H1 (cell line): ENCODE measurements around the gene FNDC1.

Experiments used
- CBX5 ChIP-seq: fragments of 300-800, 300-1000 bp; sonication (generic); IDR thresholded peaks from 2 replicates; pipeline ENCODE4 v1.7.1; 2016; ENCODE audit warnings: antibody characterized with exemption, low read length, low read depth
- CHD2 ChIP-seq: IDR thresholded peaks from 2 replicates; pipeline ENCODE4 v1.6.1; 2012; ENCODE audit warnings: low read length, improper control_type of control experiment
- CREB1 ChIP-seq: IDR thresholded peaks from 2 replicates; pipeline ENCODE4 v1.6.1; 2012; ENCODE audit warnings: inconsistent platforms
- CTCF ChIP-seq, 3 experiments: IDR thresholded peaks; 1 replicate in 2 of 3; 2 replicates in 1 of 3; pipeline versions ENCODE4 v1.5.1 to v1.6.1; 2011; ENCODE audit warnings: low read length in 3 of 3, mild to moderate bottlenecking in 3 of 3, inconsistent platforms in 2 of 3, low read depth in 1 of 3, moderate library complexity in 1 of 3; ENCODE audit not compliant: insufficient read depth in 1 of 3; ENCODE audit errors: control extremely low read depth in 1 of 3
- EP300 ChIP-seq, 2 experiments: IDR thresholded peaks; 1 replicate in 1 of 2; 2 replicates in 1 of 2; pipeline ENCODE4 v1.6.1; 2011 to 2012; ENCODE audit warnings: low read depth in 2 of 2, low read length in 2 of 2, mild to moderate bottlenecking in 2 of 2, borderline replicate concordance in 1 of 2, inconsistent platforms in 1 of 2, moderate library complexity in 1 of 2
- JUND ChIP-seq: IDR thresholded peaks from 2 replicates; pipeline ENCODE4 v1.6.1; 2011; ENCODE audit warnings: mild to moderate bottlenecking, improper control_type of control experiment, low read length
- POLR2A ChIP-seq, 2 experiments: IDR thresholded peaks; 1 replicate in 1 of 2; 2 replicates in 1 of 2; pipeline ENCODE4 v1.6.1; 2011; ENCODE audit warnings: low read depth in 2 of 2, low read length in 2 of 2, mild to moderate bottlenecking in 2 of 2; ENCODE audit errors: control extremely low read depth in 1 of 2
- POLR2AphosphoS5 ChIP-seq: IDR thresholded peaks from 2 replicates; pipeline ENCODE4 v1.6.1; 2011; ENCODE audit warnings: low read depth, low read length
- SAP30 ChIP-seq: fragments of 300-600 bp; sonication (generic); IDR thresholded peaks from 2 replicates; pipeline ENCODE4 v1.7.1; 2012; ENCODE audit warnings: low read length, moderate library complexity, mild to moderate bottlenecking, inconsistent platforms; ENCODE audit not compliant: insufficient read depth, insufficient replicate concordance
- TAF1 ChIP-seq: IDR thresholded peaks from 2 replicates; pipeline ENCODE4 v1.6.1; 2011; ENCODE audit warnings: mild to moderate bottlenecking, low read depth, low read length
- ZNF274 ChIP-seq: IDR thresholded peaks from 2 replicates; pipeline ENCODE4 v1.7.0; 2012; ENCODE audit warnings: low read length, borderline replicate concordance; ENCODE audit errors: extremely low read depth

DNA sequence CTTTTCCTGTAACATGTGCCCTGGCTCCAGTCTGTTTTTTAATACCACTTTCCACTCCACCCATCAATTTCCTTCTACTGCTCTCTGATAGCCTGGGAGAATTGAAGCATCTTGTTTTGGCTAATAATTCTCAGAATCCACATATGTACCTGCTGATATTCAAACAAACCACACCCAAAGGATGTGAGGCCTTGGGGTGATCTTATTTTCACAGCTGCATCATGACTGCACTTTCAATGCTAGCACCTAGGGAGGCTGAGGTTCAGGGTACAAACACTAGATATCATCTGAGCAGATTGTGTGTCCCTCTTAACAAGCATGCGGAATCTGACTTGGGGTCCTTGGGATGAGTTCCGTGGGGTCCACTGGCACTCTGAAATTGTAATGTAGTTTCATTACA lies 12.7 kb downstream of the FNDC1 start:
- TF ChIP-seq CTCF (IDR thresholded peaks at IDR 0.05; ENCODE audit: control extremely low read depth in 1 of 3, insufficient read depth in 1 of 3, low read depth in 1 of 3, low read length in 3 of 3) (no peak), CBX5 (no peak), EP300 (IDR thresholded peaks at IDR 0.05; ENCODE audit: borderline replicate concordance in 1 of 2, low read depth in 2 of 2, low read length in 2 of 2) (no peak), CHD2 (no peak), TAF1 (no peak), CREB1 (no peak), SAP30 (no peak), POLR2A (IDR thresholded peaks at IDR 0.05; ENCODE audit: control extremely low read depth in 1 of 2, low read depth in 2 of 2, low read length in 2 of 2) (no peak), JUND (no peak), POLR2AphosphoS5 (no peak), ZNF274 (no peak)
